ENCODE measurements around the gene ANXA8. TPM values are rescaled to one million over a fixed set of nuclear protein-coding genes. Genes with fewer than 3 reads are reported as not detected.

Gene ANXA8
- polyA plus RNA-seq, 3 donors: 0.52 to 2.9 (median 0.97) TPM

- intact Hi-C loops (cut with micrococcal nuclease): no loop called here
- Histone ChIP-seq H3K4me1 (ENCODE audit: control insufficient read depth in 1 of 2, insufficient read depth in 2 of 2, low read length in 2 of 2) (no peaks in the 10 kb centered on the region), H3K4me2 (replicated peaks; ENCODE audit: extremely low read depth, low read length, poor library complexity, severe bottlenecking) (no peak overlapping the region), H3K36me3 (replicated peaks in 1 of 2; ENCODE audit: control insufficient read depth in 1 of 2, insufficient read depth in 2 of 2, low read length in 2 of 2) (no peaks in the 10 kb centered on the region), H3K27ac (ENCODE audit: low read depth in 1 of 2, low read length in 2 of 2) (no peak overlapping the region), H3K79me2 (ENCODE audit: insufficient read depth, low read length) (no peaks in the 10 kb centered on the region), H3K27me3 (ENCODE audit: control insufficient read depth in 2 of 2, insufficient read depth in 2 of 2, low read length in 2 of 2) (no peaks in the 10 kb centered on the region), H4K20me1 (ENCODE audit: insufficient read depth, low read length) (no peaks in the 10 kb centered on the region), H2AFZ (ENCODE audit: insufficient read depth, low read depth, low read length, poor library complexity, severe bottlenecking) (no peak overlapping the region), H3K9ac (ENCODE audit: insufficient read depth, low read length, poor library complexity, severe bottlenecking) (no peak overlapping the region), H3K4me3 (replicated peaks in 1 of 3; ENCODE audit: low read depth in 2 of 3, low read length in 3 of 3) (no peak overlapping the region), H3K9me3 (replicated peaks in 1 of 2; ENCODE audit: control insufficient read depth in 1 of 2, insufficient read depth in 1 of 2, low read length in 2 of 2) (peaks cover 0 to 6% of the 10 kb centered on the region in 2 donors)
- Mint-ChIP-seq H3K9me3 (peaks cover 2 to 7% (median 2%) of the 10 kb centered on the region in 7 donors), H3K4me1 (no peaks in the 10 kb centered on the region), H3K27me3 (ENCODE audit: low read depth in 3 of 3) (peaks cover 0 to 7% (median 3%) of the 10 kb centered on the region in 3 donors), H3K4me3 (no peak overlapping the region), H3K27ac (no peak overlapping the region), H3K36me3 (no peaks in the 10 kb centered on the region)
- WGBS (ENCODE audit: insufficient coverage): 100% methylated on average over 1 of the region's 4 CpGs
- TF ChIP-seq CTCF (IDR thresholded peaks at IDR 0.05): no peak
- no peak for DNase-seq
Observed at GRCh38 chr10:47440207-47440606, 43.7 kb downstream of the ANXA8 start.

GRCh38 chr10:47438857-47439474, 44.9 kb downstream of the ANXA8 start:
- Histone ChIP-seq H4K20me1 (ENCODE audit: insufficient read depth, low read length) (no peaks in the 10 kb centered on the region), H3K36me3 (replicated peaks in 1 of 2; ENCODE audit: control insufficient read depth in 1 of 2, insufficient read depth in 2 of 2, low read length in 2 of 2) (no peaks in the 10 kb centered on the region), H3K79me2 (ENCODE audit: insufficient read depth, low read length) (no peaks in the 10 kb centered on the region), H2AFZ (ENCODE audit: insufficient read depth, low read depth, low read length, poor library complexity, severe bottlenecking) (no peak overlapping the region), H3K9ac (ENCODE audit: insufficient read depth, low read length, poor library complexity, severe bottlenecking) (no peak overlapping the region), H3K27me3 (ENCODE audit: control insufficient read depth in 2 of 2, insufficient read depth in 2 of 2, low read length in 2 of 2) (no peaks in the 10 kb centered on the region), H3K4me2 (replicated peaks; ENCODE audit: extremely low read depth, low read length, poor library complexity, severe bottlenecking) (no peak overlapping the region), H3K4me1 (ENCODE audit: control insufficient read depth in 1 of 2, insufficient read depth in 2 of 2, low read length in 2 of 2) (no peaks in the 10 kb centered on the region), H3K4me3 (replicated peaks in 1 of 3; ENCODE audit: low read depth in 2 of 3, low read length in 3 of 3) (no peak overlapping the region), H3K9me3 (replicated peaks in 1 of 2; ENCODE audit: control insufficient read depth in 1 of 2, insufficient read depth in 1 of 2, low read length in 2 of 2) (no peaks in the 10 kb centered on the region), H3K27ac (ENCODE audit: low read depth in 1 of 2, low read length in 2 of 2) (no peak overlapping the region)
- DNase-seq: no peak
- no peak overlapping the region for H3K4me3 Mint-ChIP-seq
- no peak for TF ChIP-seq CTCF (IDR thresholded peaks at IDR 0.05)
- H3K27me3 Mint-ChIP-seq (ENCODE audit: low read depth in 3 of 3): peaks cover 0 to 7% (median 3%) of the 10 kb centered on the region in 3 donors
- intact Hi-C loops (cut with micrococcal nuclease): no loop called here
- WGBS (ENCODE audit: insufficient coverage): 67% methylated on average over 3 of the region's 6 CpGs
- peaks cover 0 to 7% (median 2%) of the 10 kb centered on the region in 7 donors for H3K9me3 Mint-ChIP-seq
- no peaks in the 10 kb centered on the region for H3K4me1 Mint-ChIP-seq
- H3K36me3 Mint-ChIP-seq: no peaks in the 10 kb centered on the region
- H3K27ac Mint-ChIP-seq: no peak overlapping the region
